Neutrophil (primary cell): ENCODE measurements around the gene RTF2.

Experiments used
- H3K27ac ChIP-seq: fragments of 200-600 bp; sonication (generic); 2 replicates; pipeline ENCODE4 v1.5.1; 2016; ENCODE audit warnings: mild to moderate bottlenecking, moderate library complexity
- H3K27me3 ChIP-seq: fragments of 200-600 bp; sonication (generic); 2 replicates; pipeline ENCODE4 v1.6.0; 2016; ENCODE audit warnings: mild to moderate bottlenecking
- H3K36me3 ChIP-seq: fragments of 200-600 bp; sonication (generic); 2 replicates; pipeline ENCODE4 v1.5.1; 2017
- H3K4me1 ChIP-seq, 2 experiments: fragments of 200-600 bp in 1 of 2; sonication (generic) in 1 of 2; 1 replicate in 1 of 2; 2 replicates in 1 of 2; pipeline versions ENCODE4 v1.5.1 to v1.6.1; 2013 to 2016; ENCODE audit warnings: low read depth in 1 of 2, low read length in 1 of 2, mild to moderate bottlenecking in 1 of 2, moderate library complexity in 1 of 2; ENCODE audit not compliant: control insufficient read depth in 1 of 2, insufficient read depth in 1 of 2
- H3K4me3 ChIP-seq, 2 experiments: fragments of 200-600 bp in 1 of 2; sonication (generic) in 1 of 2; 1 replicate in 1 of 2; 2 replicates in 1 of 2; pipeline ENCODE4 v1.5.1; 2013 to 2016; ENCODE audit warnings: low read depth in 1 of 2, low read length in 1 of 2, mild to moderate bottlenecking in 1 of 2, moderate library complexity in 1 of 2
- H3K9me3 ChIP-seq: fragments of 200-600 bp; sonication (generic); 2 replicates; pipeline ENCODE4 v1.5.1; 2016
- CTCF ChIP-seq: fragments of 200-600 bp; sonication (generic); IDR thresholded peaks from 2 replicates; pipeline ENCODE4 v1.5.1; 2016; ENCODE audit warnings: antibody characterized with exemption

The RTF2 gene

GRCh38 chr20:56513161-56514150 lies 45.0 kb downstream of the RTF2 start:
- no peak overlapping the region for H3K4me3 ChIP-seq
- TF ChIP-seq CTCF, result no peak
- H3K36me3 ChIP-seq, result peaks cover 73% of the 10 kb centered on the region

GRCh38 chr20:56516631-56517030 lies 48.2 kb downstream of the RTF2 start:
- Histone ChIP-seq H3K36me3 (peaks cover 100% of the 10 kb centered on the region), H3K9me3 (peaks cover 15% of the 10 kb centered on the region)
- no peak for TF ChIP-seq CTCF

More at GRCh38 chr20:56513161-56514150, 45.0 kb downstream of the RTF2 start:
- H3K4me1 ChIP-seq, result peaks cover 0 to 7% of the 10 kb centered on the region in 2 experiments
- no peaks in the 10 kb centered on the region for H3K27me3 ChIP-seq
- H3K9me3 ChIP-seq, result no peaks in the 10 kb centered on the region
- H3K27ac ChIP-seq, result no peak overlapping the region

GRCh38 chr20:56517211-56517610 lies 48.8 kb downstream of the RTF2 start:
- TF ChIP-seq CTCF, result no peak
- peaks cover 97% of the 10 kb centered on the region for H3K36me3 ChIP-seq
- H3K4me3 ChIP-seq, result no peak overlapping the region

More at GRCh38 chr20:56516631-56517030, 48.2 kb downstream of the RTF2 start:
- Histone ChIP-seq H3K4me3 (no peak overlapping the region), H3K27ac (no peak overlapping the region), H3K27me3 (no peaks in the 10 kb centered on the region), H3K4me1 (no peaks in the 10 kb centered on the region)

GRCh38 chr20:56517641-56518040 lies 49.2 kb downstream of the RTF2 start:
- Histone ChIP-seq H3K27ac (no peak overlapping the region), H3K4me3 (no peak overlapping the region), H3K36me3 (peaks cover 93% of the 10 kb centered on the region), H3K27me3 (no peaks in the 10 kb centered on the region), H3K9me3 (peaks cover 15% of the 10 kb centered on the region), H3K4me1 (no peaks in the 10 kb centered on the region)
- no peak for TF ChIP-seq CTCF

More at GRCh38 chr20:56517211-56517610, 48.8 kb downstream of the RTF2 start:
- H3K27me3 ChIP-seq, result no peaks in the 10 kb centered on the region
- H3K9me3 ChIP-seq, result peaks cover 15% of the 10 kb centered on the region
- no peak overlapping the region for H3K27ac ChIP-seq
- no peaks in the 10 kb centered on the region for H3K4me1 ChIP-seq

GRCh38 chr20:56518126-56518525 lies 49.7 kb downstream of the RTF2 start:
- Histone ChIP-seq H3K9me3 (peaks cover 15% of the 10 kb centered on the region), H3K4me3 (no peak overlapping the region), H3K27me3 (no peaks in the 10 kb centered on the region), H3K27ac (no peak overlapping the region), H3K36me3 (peaks cover 88% of the 10 kb centered on the region), H3K4me1 (no peaks in the 10 kb centered on the region)
- TF ChIP-seq CTCF, result no peak
